SHP77 treated with DMSO at 0.1 percent for 48 hours (cell line): ENCODE measurements around the gene ADORA2A.
"Not testable (repeated sequence)": the region's sequence is repeated elsewhere in the genome, so short reads cannot be mapped to it uniquely, and the experiment has no call there.

Experiments
- DNase-seq: peaks from one replicate; lab custom pipeline; 2025; lab: John Stamatoyannopoulos, UW

ADORA2A gene

GRCh38 chr22:24489011-24489410 lies 61.6 kb downstream of the ADORA2A start:
- DNase-seq = no peak

- not testable (repeated sequence) for DNase-seq
Observed at GRCh38 chr22:24489434-24489833, 62.0 kb downstream of the ADORA2A start.
